HEK293 (cell line): ENCODE measurements around the gene THOP1.

ENCODE experiments used
- CTCF ChIA-PET: fragments of 350-600 bp; formaldehyde crosslinking; extraction: SDS; loops from one replicate; lab custom pipeline; 2021; ENCODE audit warnings: antibody characterized with exemption; lab: Yijun Ruan, JAX
- POLR2A ChIA-PET: fragments of 300-600 bp; formaldehyde crosslinking; extraction: SDS; loops from one replicate; lab custom pipeline; 2020; ENCODE audit warnings: antibody characterized with exemption, inconsistent platforms; lab: Yijun Ruan, JAX
- H3K27ac ChIP-seq: fragments of 200-500 bp; sonication (Bioruptor generic); 2 replicates; pipeline ENCODE4 v1.5.1; 2014; ENCODE audit warnings: low read depth, low read length, control low read depth, inconsistent platforms; ENCODE audit errors: extremely low read depth
- H3K36me3 ChIP-seq, 2 experiments: fragments of 200-500 bp in 1 of 2; sonication (Bioruptor generic) in 1 of 2; 1 replicate in 1 of 2; 2 replicates in 1 of 2; pipeline ENCODE4 v1.5.1; 2014 to 2017; ENCODE audit warnings: inconsistent platforms in 2 of 2, low read length in 2 of 2; ENCODE audit not compliant: control insufficient read depth in 2 of 2, insufficient read depth in 1 of 2
- H3K4me1 ChIP-seq: fragments of 200-500 bp; sonication (Bioruptor generic); 2 replicates; pipeline ENCODE4 v1.5.1; 2014; ENCODE audit warnings: mild to moderate bottlenecking, low read length, inconsistent platforms; ENCODE audit not compliant: control insufficient read depth, insufficient read depth
- H3K4me3 ChIP-seq: 2 replicates; pipeline ENCODE4 v1.5.1; 2011; ENCODE audit warnings: low read depth, mild to moderate bottlenecking, control low read depth, low read length, moderate library complexity
- H3K9me3 ChIP-seq: fragments of 200-500 bp; sonication (Bioruptor generic); 2 replicates; pipeline ENCODE4 v1.5.1; 2014; ENCODE audit warnings: low read depth, low read length, inconsistent platforms; ENCODE audit not compliant: control insufficient read depth, insufficient read depth
- FEZF1 ChIP-seq: fragments of 450-650 bp; formaldehyde crosslinking; IDR thresholded peaks from 2 replicates; pipeline ENCODE4 v1.5.1; 2016; ENCODE audit warnings: missing biosample characterization, missing genetic modification characterization
- MEIS1 ChIP-seq: sonication (generic); formaldehyde crosslinking; IDR thresholded peaks from 2 replicates; pipeline ENCODE4 v1.8.1; 2022; ENCODE audit warnings: missing genetic modification reagents, mild to moderate bottlenecking, borderline replicate concordance
- ZBTB17 ChIP-seq: fragments of 450-650 bp; formaldehyde crosslinking; IDR thresholded peaks from 2 replicates; pipeline ENCODE4 v1.5.1; 2016; ENCODE audit warnings: missing biosample characterization, missing genetic modification characterization
- ZBTB48 ChIP-seq: fragments of 450-650 bp; formaldehyde crosslinking; IDR thresholded peaks from 2 replicates; pipeline ENCODE4 v1.5.1; 2016; ENCODE audit warnings: missing biosample characterization, missing genetic modification characterization
- ZNF114 ChIP-seq: fragments of 450-650 bp; formaldehyde crosslinking; IDR thresholded peaks from 2 replicates; pipeline ENCODE4 v1.5.0; 2017; ENCODE audit warnings: missing biosample characterization, missing genetic modification characterization
- ZNF133 ChIP-seq: fragments of 450-650 bp; formaldehyde crosslinking; IDR thresholded peaks from 2 replicates; pipeline ENCODE4 v1.5.1; 2016; ENCODE audit warnings: missing biosample characterization, missing genetic modification characterization
- ZNF146 ChIP-seq: fragments of 450-650 bp; formaldehyde crosslinking; IDR thresholded peaks from 2 replicates; pipeline ENCODE4 v1.5.1; 2016; ENCODE audit warnings: missing biosample characterization, missing genetic modification characterization
- ZNF184 ChIP-seq: fragments of 450-650 bp; IDR thresholded peaks from 2 replicates; pipeline ENCODE4 v1.5.1; 2018; ENCODE audit warnings: missing biosample characterization, mild to moderate bottlenecking, missing genetic modification characterization
- ZNF473 ChIP-seq: fragments of 450-650 bp; formaldehyde crosslinking; IDR thresholded peaks from 2 replicates; pipeline ENCODE4 v1.5.1; 2017; ENCODE audit warnings: missing biosample characterization, missing genetic modification characterization
- ZNF530 ChIP-seq: fragments of 450-650 bp; formaldehyde crosslinking; IDR thresholded peaks from 2 replicates; pipeline ENCODE4 v1.5.1; 2016; ENCODE audit warnings: low read depth, missing biosample characterization, missing genetic modification characterization
- ZNF548 ChIP-seq: fragments of 450-650 bp; formaldehyde crosslinking; IDR thresholded peaks from 2 replicates; pipeline ENCODE4 v1.5.1; 2016; ENCODE audit warnings: missing biosample characterization, missing genetic modification characterization
- ZNF549 ChIP-seq: fragments of 450-650 bp; IDR thresholded peaks from 2 replicates; pipeline ENCODE4 v1.5.1; 2018; ENCODE audit warnings: missing biosample characterization, missing genetic modification characterization, mild to moderate bottlenecking, inconsistent platforms, moderate library complexity
- ZNF585B ChIP-seq: fragments of 450-650 bp; formaldehyde crosslinking; IDR thresholded peaks from 2 replicates; pipeline ENCODE4 v1.5.1; 2016; ENCODE audit warnings: missing biosample characterization, missing genetic modification characterization
- ZNF610 ChIP-seq: fragments of 450-650 bp; formaldehyde crosslinking; IDR thresholded peaks from 2 replicates; pipeline ENCODE4 v1.5.1; 2016; ENCODE audit warnings: missing biosample characterization, missing genetic modification characterization, borderline replicate concordance
- ZNF660 ChIP-seq: fragments of 450-650 bp; IDR thresholded peaks from 2 replicates; pipeline ENCODE4 v1.5.1; 2018; ENCODE audit warnings: missing biosample characterization, mild to moderate bottlenecking, missing genetic modification characterization
- ZNF664 ChIP-seq: fragments of 450-650 bp; formaldehyde crosslinking; IDR thresholded peaks from 2 replicates; pipeline ENCODE4 v1.5.1; 2016; ENCODE audit warnings: missing biosample characterization, missing genetic modification characterization
- ZNF792 ChIP-seq: fragments of 450-650 bp; formaldehyde crosslinking; IDR thresholded peaks from 2 replicates; pipeline ENCODE4 v1.5.1; 2016; ENCODE audit warnings: missing biosample characterization, missing genetic modification characterization
- ZSCAN23 ChIP-seq: fragments of 450-650 bp; formaldehyde crosslinking; IDR thresholded peaks from 2 replicates; pipeline ENCODE4 v1.5.1; 2016; ENCODE audit warnings: missing biosample characterization, missing genetic modification characterization
- ZSCAN30 ChIP-seq: fragments of 450-650 bp; IDR thresholded peaks from 2 replicates; pipeline ENCODE4 v1.5.1; 2018; ENCODE audit warnings: missing biosample characterization, mild to moderate bottlenecking, missing genetic modification characterization, moderate library complexity
- TF ChIP-seq, protein P1 (sequence below): fragments of 450-650 bp; formaldehyde crosslinking; IDR thresholded peaks from 2 replicates; pipeline ENCODE4 v1.5.1; 2017; ENCODE audit warnings: missing biosample characterization, mild to moderate bottlenecking, missing genetic modification characterization, moderate library complexity
- TF ChIP-seq, protein P2 (sequence below): fragments of 450-650 bp; formaldehyde crosslinking; IDR thresholded peaks from 2 replicates; pipeline ENCODE4 v1.5.1; 2016; ENCODE audit warnings: missing biosample characterization, missing genetic modification characterization
- TF ChIP-seq, protein P3 (sequence below): fragments of 450-650 bp; formaldehyde crosslinking; IDR thresholded peaks from 2 replicates; pipeline ENCODE4 v1.5.1; 2016; ENCODE audit warnings: missing biosample characterization, missing genetic modification characterization
- TF ChIP-seq, protein P4 (sequence below): fragments of 450-650 bp; formaldehyde crosslinking; IDR thresholded peaks from 2 replicates; pipeline ENCODE4 v1.5.1; 2016; ENCODE audit warnings: missing biosample characterization, missing genetic modification characterization
- TF ChIP-seq, protein P5 (sequence below): fragments of 450-650 bp; formaldehyde crosslinking; IDR thresholded peaks from 2 replicates; pipeline ENCODE4 v1.5.1; 2016; ENCODE audit warnings: missing biosample characterization, missing genetic modification characterization, borderline replicate concordance

THOP1 gene

DNA sequence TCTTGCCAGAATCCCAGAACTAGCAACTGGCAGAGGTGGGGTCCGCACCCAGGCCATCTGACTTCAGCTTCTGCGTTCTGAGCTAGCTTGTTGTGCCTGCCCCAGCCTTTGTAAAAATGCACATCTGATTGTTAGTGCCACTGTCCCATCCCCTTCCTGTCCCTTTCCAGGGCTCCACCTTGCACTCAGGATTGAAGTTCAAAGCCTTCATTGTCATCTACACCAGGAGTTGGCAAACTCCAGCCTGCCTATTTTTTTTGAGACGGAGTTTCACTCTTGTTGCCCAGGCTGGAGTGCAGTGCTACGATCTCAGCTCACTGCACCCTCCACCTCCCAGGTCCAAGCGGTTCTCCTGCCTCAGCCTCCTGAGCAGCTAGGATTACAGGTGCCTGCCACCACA lies 2.9 kb downstream of the THOP1 start:
- CTCF ChIA-PET = interaction anchor here (0.6 to 1.4 kb wide), 4 partner anchors 16 to 338 kb away, joined by 3 to 5 read pairs (median 4); no protein-coding TSS in a partner anchor

DNA sequence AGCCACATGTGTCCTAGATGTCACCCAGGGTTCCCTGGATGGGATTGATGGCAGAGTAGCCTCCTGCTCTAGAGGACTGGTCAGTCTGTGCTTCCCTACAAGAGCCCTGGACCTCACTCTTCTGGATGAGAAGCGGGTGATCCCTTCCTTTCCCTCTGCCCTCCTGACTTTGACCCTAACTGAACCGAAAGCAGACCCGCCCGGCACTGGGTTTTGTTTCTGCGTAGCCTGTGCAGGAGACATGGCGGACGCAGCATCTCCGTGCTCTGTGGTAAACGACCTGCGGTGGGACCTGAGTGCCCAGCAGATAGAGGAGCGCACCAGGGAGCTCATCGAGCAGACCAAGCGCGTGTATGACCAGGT lies 4.9 kb downstream of the THOP1 start:
- no peaks in the 10 kb centered on the region for H3K4me1 ChIP-seq
- CTCF ChIA-PET = no interaction called here
- H3K36me3 ChIP-seq = peaks cover 26 to 79% of the 10 kb centered on the region in 2 experiments; a peak in 2 of 3 replicates
- no peaks in the 10 kb centered on the region for H3K9me3 ChIP-seq
- POLR2A ChIA-PET = no interaction called here
- no peak overlapping the region for H3K27ac ChIP-seq
- no peak overlapping the region for H3K4me3 ChIP-seq
- TF ChIP-seq ZNF530 (no peak), ZNF473 (tag by site-specific recombination) (no peak), ZNF133 (tag by site-specific recombination) (no peak), ZBTB17 (tag by site-specific recombination) (no peak), ZNF114 (tag by site-specific recombination) (no peak), ZNF549 (tag by site-specific recombination) (no peak), ZNF548 (no peak), ZSCAN30 (no peak), ZNF610 (tag by site-specific recombination) (no peak), ZNF792 (tag by site-specific recombination) (no peak), ZNF660 (tag by site-specific recombination) (no peak)
- TF ChIP-seq, protein P1, sequence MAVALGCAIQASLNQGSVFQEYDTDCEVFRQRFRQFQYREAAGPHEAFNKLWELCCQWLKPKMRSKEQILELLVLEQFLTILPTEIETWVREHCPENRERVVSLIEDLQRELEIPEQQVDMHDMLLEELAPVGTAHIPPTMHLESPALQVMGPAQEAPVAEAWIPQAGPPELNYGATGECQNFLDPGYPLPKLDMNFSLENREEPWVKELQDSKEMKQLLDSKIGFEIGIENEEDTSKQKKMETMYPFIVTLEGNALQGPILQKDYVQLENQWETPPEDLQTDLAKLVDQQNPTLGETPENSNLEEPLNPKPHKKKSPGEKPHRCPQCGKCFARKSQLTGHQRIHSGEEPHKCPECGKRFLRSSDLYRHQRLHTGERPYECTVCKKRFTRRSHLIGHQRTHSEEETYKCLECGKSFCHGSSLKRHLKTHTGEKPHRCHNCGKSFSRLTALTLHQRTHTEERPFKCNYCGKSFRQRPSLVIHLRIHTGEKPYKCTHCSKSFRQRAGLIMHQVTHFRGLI = no peak

More for the DNA sequence above, 2.9 kb downstream of the THOP1 start:
- peaks cover 16 to 60% of the 10 kb centered on the region in 2 experiments; a peak in 2 of 3 replicates for H3K36me3 ChIP-seq
- no peak overlapping the region for H3K4me3 ChIP-seq
- H3K9me3 ChIP-seq = no peaks in the 10 kb centered on the region
- TF ChIP-seq, protein P2, sequence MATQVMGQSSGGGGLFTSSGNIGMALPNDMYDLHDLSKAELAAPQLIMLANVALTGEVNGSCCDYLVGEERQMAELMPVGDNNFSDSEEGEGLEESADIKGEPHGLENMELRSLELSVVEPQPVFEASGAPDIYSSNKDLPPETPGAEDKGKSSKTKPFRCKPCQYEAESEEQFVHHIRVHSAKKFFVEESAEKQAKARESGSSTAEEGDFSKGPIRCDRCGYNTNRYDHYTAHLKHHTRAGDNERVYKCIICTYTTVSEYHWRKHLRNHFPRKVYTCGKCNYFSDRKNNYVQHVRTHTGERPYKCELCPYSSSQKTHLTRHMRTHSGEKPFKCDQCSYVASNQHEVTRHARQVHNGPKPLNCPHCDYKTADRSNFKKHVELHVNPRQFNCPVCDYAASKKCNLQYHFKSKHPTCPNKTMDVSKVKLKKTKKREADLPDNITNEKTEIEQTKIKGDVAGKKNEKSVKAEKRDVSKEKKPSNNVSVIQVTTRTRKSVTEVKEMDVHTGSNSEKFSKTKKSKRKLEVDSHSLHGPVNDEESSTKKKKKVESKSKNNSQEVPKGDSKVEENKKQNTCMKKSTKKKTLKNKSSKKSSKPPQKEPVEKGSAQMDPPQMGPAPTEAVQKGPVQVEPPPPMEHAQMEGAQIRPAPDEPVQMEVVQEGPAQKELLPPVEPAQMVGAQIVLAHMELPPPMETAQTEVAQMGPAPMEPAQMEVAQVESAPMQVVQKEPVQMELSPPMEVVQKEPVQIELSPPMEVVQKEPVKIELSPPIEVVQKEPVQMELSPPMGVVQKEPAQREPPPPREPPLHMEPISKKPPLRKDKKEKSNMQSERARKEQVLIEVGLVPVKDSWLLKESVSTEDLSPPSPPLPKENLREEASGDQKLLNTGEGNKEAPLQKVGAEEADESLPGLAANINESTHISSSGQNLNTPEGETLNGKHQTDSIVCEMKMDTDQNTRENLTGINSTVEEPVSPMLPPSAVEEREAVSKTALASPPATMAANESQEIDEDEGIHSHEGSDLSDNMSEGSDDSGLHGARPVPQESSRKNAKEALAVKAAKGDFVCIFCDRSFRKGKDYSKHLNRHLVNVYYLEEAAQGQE (tag by site-specific recombination) = no peak
- TF ChIP-seq ZNF548 = no peak
- TF ChIP-seq ZBTB48 = no peak
- TF ChIP-seq ZNF184 (tag by site-specific recombination) = no peak
- TF ChIP-seq ZNF146 (tag by site-specific recombination) = no peak
- no peak for TF ChIP-seq FEZF1 (tag by site-specific recombination)
- TF ChIP-seq, protein P3, sequence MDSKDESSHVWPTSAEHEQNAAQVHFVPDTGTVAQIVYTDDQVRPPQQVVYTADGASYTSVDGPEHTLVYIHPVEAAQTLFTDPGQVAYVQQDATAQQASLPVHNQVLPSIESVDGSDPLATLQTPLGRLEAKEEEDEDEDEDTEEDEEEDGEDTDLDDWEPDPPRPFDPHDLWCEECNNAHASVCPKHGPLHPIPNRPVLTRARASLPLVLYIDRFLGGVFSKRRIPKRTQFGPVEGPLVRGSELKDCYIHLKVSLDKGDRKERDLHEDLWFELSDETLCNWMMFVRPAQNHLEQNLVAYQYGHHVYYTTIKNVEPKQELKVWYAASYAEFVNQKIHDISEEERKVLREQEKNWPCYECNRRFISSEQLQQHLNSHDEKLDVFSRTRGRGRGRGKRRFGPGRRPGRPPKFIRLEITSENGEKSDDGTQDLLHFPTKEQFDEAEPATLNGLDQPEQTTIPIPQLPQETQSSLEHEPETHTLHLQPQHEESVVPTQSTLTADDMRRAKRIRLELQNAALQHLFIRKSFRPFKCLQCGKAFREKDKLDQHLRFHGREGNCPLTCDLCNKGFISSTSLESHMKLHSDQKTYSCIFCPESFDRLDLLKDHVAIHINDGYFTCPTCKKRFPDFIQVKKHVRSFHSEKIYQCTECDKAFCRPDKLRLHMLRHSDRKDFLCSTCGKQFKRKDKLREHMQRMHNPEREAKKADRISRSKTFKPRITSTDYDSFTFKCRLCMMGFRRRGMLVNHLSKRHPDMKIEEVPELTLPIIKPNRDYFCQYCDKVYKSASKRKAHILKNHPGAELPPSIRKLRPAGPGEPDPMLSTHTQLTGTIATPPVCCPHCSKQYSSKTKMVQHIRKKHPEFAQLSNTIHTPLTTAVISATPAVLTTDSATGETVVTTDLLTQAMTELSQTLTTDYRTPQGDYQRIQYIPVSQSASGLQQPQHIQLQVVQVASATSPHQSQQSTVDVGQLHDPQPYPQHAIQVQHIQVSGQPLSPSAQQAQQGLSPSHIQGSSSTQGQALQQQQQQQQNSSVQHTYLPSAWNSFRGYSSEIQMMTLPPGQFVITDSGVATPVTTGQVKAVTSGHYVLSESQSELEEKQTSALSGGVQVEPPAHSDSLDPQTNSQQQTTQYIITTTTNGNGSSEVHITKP (tag by site-specific recombination) = no peak
- TF ChIP-seq, protein P4, sequence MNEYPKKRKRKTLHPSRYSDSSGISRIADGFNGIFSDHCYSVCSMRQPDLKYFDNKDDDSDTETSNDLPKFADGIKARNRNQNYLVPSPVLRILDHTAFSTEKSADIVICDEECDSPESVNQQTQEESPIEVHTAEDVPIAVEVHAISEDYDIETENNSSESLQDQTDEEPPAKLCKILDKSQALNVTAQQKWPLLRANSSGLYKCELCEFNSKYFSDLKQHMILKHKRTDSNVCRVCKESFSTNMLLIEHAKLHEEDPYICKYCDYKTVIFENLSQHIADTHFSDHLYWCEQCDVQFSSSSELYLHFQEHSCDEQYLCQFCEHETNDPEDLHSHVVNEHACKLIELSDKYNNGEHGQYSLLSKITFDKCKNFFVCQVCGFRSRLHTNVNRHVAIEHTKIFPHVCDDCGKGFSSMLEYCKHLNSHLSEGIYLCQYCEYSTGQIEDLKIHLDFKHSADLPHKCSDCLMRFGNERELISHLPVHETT = no peak
- TF ChIP-seq ZSCAN23 (tag by site-specific recombination) = no peak
- TF ChIP-seq, protein P5, sequence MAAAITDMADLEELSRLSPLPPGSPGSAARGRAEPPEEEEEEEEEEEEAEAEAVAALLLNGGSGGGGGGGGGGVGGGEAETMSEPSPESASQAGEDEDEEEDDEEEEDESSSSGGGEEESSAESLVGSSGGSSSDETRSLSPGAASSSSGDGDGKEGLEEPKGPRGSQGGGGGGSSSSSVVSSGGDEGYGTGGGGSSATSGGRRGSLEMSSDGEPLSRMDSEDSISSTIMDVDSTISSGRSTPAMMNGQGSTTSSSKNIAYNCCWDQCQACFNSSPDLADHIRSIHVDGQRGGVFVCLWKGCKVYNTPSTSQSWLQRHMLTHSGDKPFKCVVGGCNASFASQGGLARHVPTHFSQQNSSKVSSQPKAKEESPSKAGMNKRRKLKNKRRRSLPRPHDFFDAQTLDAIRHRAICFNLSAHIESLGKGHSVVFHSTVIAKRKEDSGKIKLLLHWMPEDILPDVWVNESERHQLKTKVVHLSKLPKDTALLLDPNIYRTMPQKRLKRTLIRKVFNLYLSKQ (tag by site-specific recombination) = no peak
- TF ChIP-seq ZNF585B = no peak
- no peak for TF ChIP-seq ZNF664 (tag by site-specific recombination)
- TF ChIP-seq MEIS1 (CRISPR knock-in tag) = no peak
- TF ChIP-seq, all 188 proteins: peak for 0
- POLR2A ChIA-PET = no interaction called here
- Histone ChIP-seq H3K4me1 (0 out of 2 replicates have a peak, but pooled peaks cover 2% of the 10 kb centered on the region), H3K27ac (no peak overlapping the region)
